MM.1S (cell line): ENCODE measurements around the gene SFMBT2.

Experiments used
- DNase-seq: peaks from one replicate; pipeline ENCODE4 v3.0.0-alpha.2; 2015
- H2AFZ ChIP-seq: fragments of 300-600 bp; sonication (generic); 2 replicates; pipeline ENCODE4 v1.6.0; 2016; ENCODE audit warnings: antibody characterized with exemption, low read length
- H3F3A ChIP-seq: fragments of 300-600 bp; sonication (generic); 2 replicates; pipeline ENCODE4 v1.6.1; 2016; ENCODE audit warnings: mild to moderate bottlenecking, antibody characterized with exemption, low read length, moderate library complexity, mixed read lengths; ENCODE audit not compliant: insufficient read depth
- H3K27ac ChIP-seq: fragments of 300-600 bp; sonication (generic); 2 replicates; pipeline ENCODE4 v1.5.1; 2016; ENCODE audit warnings: mild to moderate bottlenecking, low read length
- H3K27me3 ChIP-seq: fragments of 300-600 bp; sonication (generic); replicated peaks from 2 replicates; pipeline ENCODE4 v1.6.0; 2016; ENCODE audit warnings: low read length; ENCODE audit not compliant: insufficient read depth
- H3K36me3 ChIP-seq: fragments of 300-600 bp; sonication (generic); replicated peaks from 2 replicates; pipeline ENCODE4 v1.6.1; 2016; ENCODE audit warnings: mild to moderate bottlenecking, low read length, mixed read lengths; ENCODE audit not compliant: insufficient read depth
- H3K4me1 ChIP-seq: fragments of 300-600 bp; sonication (generic); 2 replicates; pipeline ENCODE4 v1.6.1; 2016; ENCODE audit warnings: low read length, mixed read lengths
- H3K4me2 ChIP-seq: fragments of 300-600 bp; sonication (generic); 2 replicates; pipeline ENCODE4 v1.6.0; 2016; ENCODE audit warnings: low read depth, low read length
- H3K4me3 ChIP-seq: fragments of 300-600 bp; sonication (generic); 2 replicates; pipeline ENCODE4 v1.5.1; 2016; ENCODE audit warnings: low read length, mixed read lengths
- H3K79me2 ChIP-seq: fragments of 300-600 bp; sonication (generic); 2 replicates; pipeline ENCODE4 v1.6.1; 2016; ENCODE audit warnings: mixed run types, low read length, mixed read lengths
- H3K9ac ChIP-seq: fragments of 300-600 bp; sonication (generic); 2 replicates; pipeline ENCODE4 v1.6.1; 2016; ENCODE audit warnings: low read length, mixed read lengths
- H3K9me2 ChIP-seq: fragments of 300-600 bp; sonication (generic); replicated peaks from 2 replicates; pipeline ENCODE4 v1.6.1; 2016; ENCODE audit warnings: mild to moderate bottlenecking, low read length, mixed read lengths; ENCODE audit not compliant: insufficient read depth
- H3K9me3 ChIP-seq: fragments of 300-600 bp; sonication (generic); replicated peaks from 2 replicates; pipeline ENCODE4 v1.6.1; 2016; ENCODE audit warnings: mild to moderate bottlenecking, low read length, mixed read lengths; ENCODE audit not compliant: insufficient read depth
- H4K20me1 ChIP-seq: fragments of 300-600 bp; sonication (generic); 2 replicates; pipeline ENCODE4 v1.6.1; 2016; ENCODE audit warnings: mild to moderate bottlenecking, low read length, moderate library complexity, mixed read lengths; ENCODE audit not compliant: insufficient read depth
- CTCF ChIP-seq: fragments of 300-600 bp; sonication (generic); IDR thresholded peaks from 2 replicates; pipeline ENCODE4 v1.5.1; 2016; ENCODE audit warnings: antibody characterized with exemption, low read length, mixed read lengths
- EZH2 ChIP-seq: fragments of 300-600 bp; sonication (generic); optimal IDR thresholded peaks from 2 replicates; pipeline ENCODE3; 2017; ENCODE audit warnings: low read depth, mild to moderate bottlenecking, antibody characterized with exemption, low read length, mixed read lengths
- EZH2phosphoT487 ChIP-seq: fragments of 300-600 bp; sonication (generic); IDR thresholded peaks from 2 replicates; pipeline ENCODE4 v1.6.1; 2018; ENCODE audit warnings: antibody characterized with exemption, low read length

Gene SFMBT2

DNA sequence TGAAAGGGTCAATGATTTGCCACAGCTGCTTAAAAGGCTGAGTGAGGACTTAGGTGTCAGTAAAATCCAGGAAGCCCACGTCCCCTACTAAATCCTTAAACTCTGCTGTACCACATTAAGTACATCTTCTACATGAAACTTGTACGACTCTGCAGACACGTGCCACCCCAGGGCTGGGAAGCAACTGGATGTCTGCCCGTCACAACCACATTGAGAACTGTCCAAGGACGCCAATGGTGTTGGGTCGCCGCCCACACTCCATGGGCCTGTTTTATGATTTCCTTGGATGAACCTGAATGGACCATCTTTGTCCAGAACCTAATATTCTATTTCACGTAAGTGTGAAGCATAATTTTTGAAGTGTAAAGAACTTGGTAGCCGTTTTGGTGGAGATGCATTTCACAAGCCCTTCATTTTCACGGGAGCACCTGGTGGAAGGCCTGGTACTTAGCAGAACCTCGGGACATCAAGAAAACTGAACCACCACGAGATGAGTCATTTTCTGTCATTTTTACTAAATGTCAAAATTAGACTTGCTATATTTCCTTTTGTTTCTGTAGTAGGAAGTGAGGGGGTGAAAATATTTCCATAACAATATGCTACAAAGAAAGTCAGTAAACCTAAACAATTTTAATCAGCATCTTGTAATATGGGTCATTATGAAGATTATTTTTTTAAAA lies 134.9 kb downstream of the SFMBT2 start:
- Histone ChIP-seq H3F3A (no peaks in the 10 kb centered on the region), H3K27ac (no peak overlapping the region), H4K20me1 (peaks cover 4% of the 10 kb centered on the region; the same call in 1 of the 2 replicates), H3K27me3 (no peaks in the 10 kb centered on the region), H3K4me2 (no peak overlapping the region), H3K4me3 (no peak overlapping the region), H3K4me1 (no peaks in the 10 kb centered on the region), H3K36me3 (no peaks in the 10 kb centered on the region), H3K9me2 (no peaks in the 10 kb centered on the region), H3K79me2 (peaks cover 71% of the 10 kb centered on the region), H2AFZ (no peak overlapping the region), H3K9me3 (no peaks in the 10 kb centered on the region), H3K9ac (no peak overlapping the region)
- no peak for DNase-seq
- TF ChIP-seq CTCF (no peak), EZH2phosphoT487 (no peak)

GRCh38 chr10:7274293-7274692 lies 136.5 kb downstream of the SFMBT2 start:
- H2AFZ ChIP-seq: no peak overlapping the region
- peaks cover 66% of the 10 kb centered on the region for H3K79me2 ChIP-seq
- TF ChIP-seq CTCF (no peak), EZH2 (no peak), EZH2phosphoT487 (no peak)
- 0 out of 2 replicates have a peak, but pooled peaks cover 3% of the 10 kb centered on the region for H3K36me3 ChIP-seq
- H3K9me3 ChIP-seq: no peaks in the 10 kb centered on the region
- no peak overlapping the region for H3K4me3 ChIP-seq
- H3K9ac ChIP-seq: no peak overlapping the region
- peaks cover 4% of the 10 kb centered on the region; the same call in 1 of the 2 replicates for H4K20me1 ChIP-seq
- no peaks in the 10 kb centered on the region for H3K27me3 ChIP-seq
- H3K4me2 ChIP-seq: no peak overlapping the region
- no peaks in the 10 kb centered on the region for H3K4me1 ChIP-seq
- H3K27ac ChIP-seq: no peak overlapping the region
- H3K9me2 ChIP-seq: no peaks in the 10 kb centered on the region
- no peak for DNase-seq
- no peaks in the 10 kb centered on the region for H3F3A ChIP-seq

DNA sequence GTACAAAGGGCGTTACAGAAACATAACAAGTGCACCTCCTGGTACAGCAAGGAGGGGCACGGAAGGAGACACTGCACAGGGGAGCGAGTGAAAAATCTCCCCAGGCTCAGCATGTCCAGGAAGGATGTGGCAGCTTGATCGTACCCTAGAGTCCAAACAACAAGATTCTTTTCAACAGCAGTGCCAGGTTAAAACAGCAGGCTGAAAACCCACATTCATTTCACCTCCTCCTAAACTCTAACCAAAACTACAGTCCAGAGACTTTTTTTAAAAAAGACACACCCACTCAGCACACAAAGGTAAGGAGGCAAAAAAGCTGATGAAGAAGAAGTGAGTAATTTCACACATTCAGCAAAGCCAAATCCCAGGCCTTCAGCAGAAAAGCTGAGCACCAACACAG lies 138.8 kb downstream of the SFMBT2 start:
- Histone ChIP-seq H3K27me3 (no peaks in the 10 kb centered on the region), H3K9me2 (no peaks in the 10 kb centered on the region), H3K36me3 (0 out of 2 replicates have a peak, but pooled peaks cover 3% of the 10 kb centered on the region), H4K20me1 (peaks cover 4% of the 10 kb centered on the region; the same call in 1 of the 2 replicates), H3K9ac (no peak overlapping the region), H3K4me2 (no peak overlapping the region), H3K9me3 (no peaks in the 10 kb centered on the region), H3K4me3 (no peak overlapping the region), H2AFZ (no peak overlapping the region), H3K79me2 (peaks cover 64% of the 10 kb centered on the region), H3K4me1 (no peaks in the 10 kb centered on the region), H3F3A (no peaks in the 10 kb centered on the region), H3K27ac (no peak overlapping the region)
- DNase-seq: no peak
- TF ChIP-seq EZH2phosphoT487 (no peak), CTCF (no peak), EZH2 (no peak)
